ENCODE data around the gene ORM2. TPM values are rescaled to one million over a fixed set of nuclear protein-coding genes. Genes with fewer than 3 reads are reported as not detected.
A peak's percentile ranks its signal among the peaks of the same experiment; 100 is the strongest.
"Not testable (repeated sequence)": the region's sequence is repeated elsewhere in the genome, so short reads cannot be mapped to it uniquely, and the experiment has no call there.

ORM2 gene
- total and polyA plus RNA-seq, 2 of the 13 experiments (the other 11 are each of a cell fraction or from before 2014, with no cell fraction given) = 565 to 824 TPM

DNA sequence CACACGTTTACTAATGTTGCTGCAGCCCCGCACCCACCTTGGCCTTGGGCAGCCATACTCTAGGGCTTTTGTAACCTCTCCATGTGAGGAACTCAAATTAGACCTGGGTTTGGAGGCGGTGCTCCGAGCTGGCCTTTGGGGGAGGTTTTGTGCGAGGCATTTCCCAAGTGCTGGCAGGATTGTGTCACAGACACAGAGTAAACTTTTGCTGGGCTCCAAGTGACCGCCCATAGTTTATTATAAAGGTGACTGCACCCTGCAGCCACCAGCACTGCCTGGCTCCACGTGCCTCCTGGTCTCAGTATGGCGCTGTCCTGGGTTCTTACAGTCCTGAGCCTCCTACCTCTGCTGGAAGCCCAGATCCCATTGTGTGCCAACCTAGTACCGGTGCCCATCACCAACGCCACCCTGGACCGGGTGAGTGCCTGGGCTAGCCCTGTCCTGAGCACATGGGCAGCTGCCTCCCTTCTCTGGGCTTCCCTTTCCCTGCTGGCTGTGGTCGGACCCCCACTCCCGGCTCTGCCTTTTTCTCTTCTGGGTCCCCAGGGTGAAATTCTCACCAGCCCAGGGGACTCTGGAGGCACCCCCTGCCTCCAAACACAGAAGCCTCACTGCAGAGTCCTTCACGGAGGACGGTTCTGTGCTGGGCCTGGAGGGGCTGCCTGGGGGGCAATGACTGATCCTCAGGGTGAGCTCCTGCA is 6.7 kb upstream of the ORM2 start, which contains the start of gene ORM1:
TSS of gene ORM1 (plus strand) at position 268 of the 701 bp plus-strand sequence. CDS start at position 304, 36 bp downstream.
- H2AFZ ChIP-seq (ENCODE audit: low read length); H4K20me1 ChIP-seq (ENCODE audit: insufficient read depth, low read length); H3K27me3 ChIP-seq (ENCODE audit: control insufficient read depth in 1 of 2, insufficient read depth in 2 of 2, low read length in 2 of 2); DNase-seq (ENCODE audit: low spot score); intact Hi-C loops (cut with micrococcal nuclease; ENCODE audit: unreplicated experiment); BruUV-seq (replicated peaks); H3K36me3 ChIP-seq (replicated peaks in 1 of 2; ENCODE audit: control insufficient read depth in 1 of 2, insufficient read depth in 2 of 2, low read length in 2 of 2); in situ Hi-C loops (cut with HindIII; ENCODE audit: extremely low pct_ligation_motif_present, low pct_unique_long_range_greater_than_20kb); CTCF ChIA-PET (ENCODE audit: low intra/inter-chr PET ratio, low total read pairs); H3K9me3 ChIP-seq (ENCODE audit: low read length): not testable (repeated sequence)
- H3K4me3 ChIP-seq (replicated peaks in 1 of 3; ENCODE audit: insufficient read depth in 1 of 3, low read depth in 2 of 3, low read length in 3 of 3) = peak within 1 kb of the TSS; percentile 44 to 64 (median 51)
- no CpG with 5 or more reads among the region's 15 CpGs for WGBS (ENCODE audit: low lambda C conversion rate)
- peaks cover 13% of the 10 kb centered on the region for H3K79me2 ChIP-seq (ENCODE audit: insufficient read depth, low read length)
- H3K4me2 ChIP-seq (ENCODE audit: low read depth, low read length) = peak within 1 kb of the TSS; percentile 75
- FAIRE-seq (peak; percentile 100), ATAC-seq (peak; percentile 92)
- TF ChIP-seq ZFP91 (CRISPR knock-in tag; IDR thresholded peaks at IDR 0.05; ENCODE audit: borderline replicate concordance) = 0 out of 2 replicates have a peak, but pooled peaks have one; percentile 2
- TF ChIP-seq, protein P1, sequence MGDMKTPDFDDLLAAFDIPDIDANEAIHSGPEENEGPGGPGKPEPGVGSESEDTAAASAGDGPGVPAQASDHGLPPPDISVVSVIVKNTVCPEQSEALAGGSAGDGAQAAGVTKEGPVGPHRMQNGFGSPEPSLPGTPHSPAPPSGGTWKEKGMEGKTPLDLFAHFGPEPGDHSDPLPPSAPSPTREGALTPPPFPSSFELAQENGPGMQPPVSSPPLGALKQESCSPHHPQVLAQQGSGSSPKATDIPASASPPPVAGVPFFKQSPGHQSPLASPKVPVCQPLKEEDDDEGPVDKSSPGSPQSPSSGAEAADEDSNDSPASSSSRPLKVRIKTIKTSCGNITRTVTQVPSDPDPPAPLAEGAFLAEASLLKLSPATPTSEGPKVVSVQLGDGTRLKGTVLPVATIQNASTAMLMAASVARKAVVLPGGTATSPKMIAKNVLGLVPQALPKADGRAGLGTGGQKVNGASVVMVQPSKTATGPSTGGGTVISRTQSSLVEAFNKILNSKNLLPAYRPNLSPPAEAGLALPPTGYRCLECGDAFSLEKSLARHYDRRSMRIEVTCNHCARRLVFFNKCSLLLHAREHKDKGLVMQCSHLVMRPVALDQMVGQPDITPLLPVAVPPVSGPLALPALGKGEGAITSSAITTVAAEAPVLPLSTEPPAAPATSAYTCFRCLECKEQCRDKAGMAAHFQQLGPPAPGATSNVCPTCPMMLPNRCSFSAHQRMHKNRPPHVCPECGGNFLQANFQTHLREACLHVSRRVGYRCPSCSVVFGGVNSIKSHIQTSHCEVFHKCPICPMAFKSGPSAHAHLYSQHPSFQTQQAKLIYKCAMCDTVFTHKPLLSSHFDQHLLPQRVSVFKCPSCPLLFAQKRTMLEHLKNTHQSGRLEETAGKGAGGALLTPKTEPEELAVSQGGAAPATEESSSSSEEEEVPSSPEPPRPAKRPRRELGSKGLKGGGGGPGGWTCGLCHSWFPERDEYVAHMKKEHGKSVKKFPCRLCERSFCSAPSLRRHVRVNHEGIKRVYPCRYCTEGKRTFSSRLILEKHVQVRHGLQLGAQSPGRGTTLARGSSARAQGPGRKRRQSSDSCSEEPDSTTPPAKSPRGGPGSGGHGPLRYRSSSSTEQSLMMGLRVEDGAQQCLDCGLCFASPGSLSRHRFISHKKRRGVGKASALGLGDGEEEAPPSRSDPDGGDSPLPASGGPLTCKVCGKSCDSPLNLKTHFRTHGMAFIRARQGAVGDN (CRISPR knock-in tag; IDR thresholded peaks at IDR 0.05) = peak; percentile 17; the same call in 1 of the 2 replicates
- peak; percentile 23; the same call in 1 of the 2 replicates for TF ChIP-seq TAF1 (CRISPR knock-in tag; IDR thresholded peaks at IDR 0.05)
- 0 out of 2 replicates have a peak, but pooled peaks have one; percentile 27 for TF ChIP-seq RBFOX2 (IDR thresholded peaks at IDR 0.05; ENCODE audit: low read depth, low read length)
- H3K27ac ChIP-seq (ENCODE audit: extremely low read length, insufficient read depth, low read length) = peak within 1 kb of the TSS; percentile 86
- H3K4me1 ChIP-seq (ENCODE audit: insufficient read depth, low read length) = peaks cover 50% of the 10 kb centered on the region
- peak within 1 kb of the TSS; percentile 70 for H3K9ac ChIP-seq (ENCODE audit: insufficient read depth, low read depth, low read length)
- POLR2A ChIA-PET = interaction anchor here (1.2 to 1.9 kb wide), 3 partner anchors 9 to 242 kb away, joined by 4 read pairs; no protein-coding TSS in a partner anchor

GRCh38 chr9:114323849-114324248 is 5.8 kb upstream of the ORM2 start:
- intact Hi-C loops (cut with micrococcal nuclease; ENCODE audit: unreplicated experiment); in situ Hi-C loops (cut with HindIII; ENCODE audit: extremely low pct_ligation_motif_present, low pct_unique_long_range_greater_than_20kb); H3K36me3 ChIP-seq (replicated peaks in 1 of 2; ENCODE audit: control insufficient read depth in 1 of 2, insufficient read depth in 2 of 2, low read length in 2 of 2); CTCF ChIA-PET (ENCODE audit: low intra/inter-chr PET ratio, low total read pairs); ATAC-seq; H3K27me3 ChIP-seq (ENCODE audit: control insufficient read depth in 1 of 2, insufficient read depth in 2 of 2, low read length in 2 of 2); DNase-seq (ENCODE audit: low spot score); H4K20me1 ChIP-seq (ENCODE audit: insufficient read depth, low read length); H2AFZ ChIP-seq (ENCODE audit: low read length); H3K9me3 ChIP-seq (ENCODE audit: low read length): not testable (repeated sequence)
- Histone ChIP-seq H3K79me2 (ENCODE audit: insufficient read depth, low read length) (peaks cover 13% of the 10 kb centered on the region), H3K27ac (ENCODE audit: extremely low read length, insufficient read depth, low read length) (peak overlapping the region; percentile 77), H3K4me2 (ENCODE audit: low read depth, low read length) (peak overlapping the region; percentile 75), H3K4me1 (ENCODE audit: insufficient read depth, low read length) (peaks cover 53% of the 10 kb centered on the region), H3K4me3 (replicated peaks in 1 of 3; ENCODE audit: insufficient read depth in 1 of 3, low read depth in 2 of 3, low read length in 3 of 3) (peak overlapping the region; percentile 44 to 64 (median 51)), H3K9ac (ENCODE audit: insufficient read depth, low read depth, low read length) (peak overlapping the region; percentile 70)
- BruUV-seq (replicated peaks) = TSS peak; percentile 73
- peak; percentile 56 for FAIRE-seq
- POLR2A ChIA-PET = interaction anchor here (1.2 kb wide), 1 partner anchor 243 kb away, joined by 4 read pairs; no protein-coding TSS in a partner anchor
- 18% methylated on average over 6 of the region's 6 CpGs for WGBS (ENCODE audit: low lambda C conversion rate)

Measured in HepG2 (cell line).